Stimulated activated CD4-positive, alpha-beta T cell treated with anti-CD3 and anti-CD28 coated beads, Interleukin-15, amount 100 ng/mL, for 48 hours (primary cell): ENCODE data around the gene TSPY8.
"Not testable (repeated sequence)": the region's sequence is repeated elsewhere in the genome, so short reads cannot be mapped to it uniquely, and the experiment has no call there.

ENCODE experiments used
- DNase-seq, 2 donors: peaks; one replicate each; pipeline ENCODE4 v3.0.0-alpha.2; 2020; ENCODE audit warnings: low read depth in 2 of 2

The TSPY8 gene, protein sequence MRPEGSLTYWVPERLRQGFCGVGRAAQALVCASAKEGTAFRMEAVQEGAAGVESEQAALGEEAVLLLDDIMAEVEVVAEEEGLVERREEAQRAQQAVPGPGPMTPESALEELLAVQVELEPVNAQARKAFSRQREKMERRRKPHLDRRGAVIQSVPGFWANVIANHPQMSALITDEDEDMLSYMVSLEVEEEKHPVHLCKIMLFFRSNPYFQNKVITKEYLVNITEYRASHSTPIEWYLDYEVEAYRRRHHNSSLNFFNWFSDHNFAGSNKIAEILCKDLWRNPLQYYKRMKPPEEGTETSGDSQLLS

DNA sequence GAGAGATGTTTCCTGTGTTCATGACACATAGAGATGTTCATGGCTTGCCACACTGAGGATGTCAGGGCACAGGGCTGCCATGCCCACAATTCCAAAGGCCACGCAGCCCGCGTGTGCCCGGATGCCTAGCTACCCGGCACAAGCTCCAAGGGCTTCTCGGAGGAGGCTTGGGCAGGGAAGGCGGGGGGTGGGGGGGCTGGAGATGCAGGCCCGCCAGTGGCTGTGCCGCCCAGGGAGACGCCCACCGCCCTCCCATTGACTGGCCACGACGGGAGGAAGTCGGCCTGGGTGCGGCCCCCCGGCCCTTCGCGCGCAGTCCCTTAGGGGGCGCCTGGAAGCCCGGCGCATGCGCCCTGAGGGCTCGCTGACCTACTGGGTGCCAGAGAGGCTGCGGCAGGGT, at the start of gene TSPY8:
Gene TSPY8, plus strand, starts transcription at position 301 of the 400 bp plus-strand sequence. Its CDS starts 46 bp downstream, at position 347.
- DNase-seq = not testable (repeated sequence)

DNA sequence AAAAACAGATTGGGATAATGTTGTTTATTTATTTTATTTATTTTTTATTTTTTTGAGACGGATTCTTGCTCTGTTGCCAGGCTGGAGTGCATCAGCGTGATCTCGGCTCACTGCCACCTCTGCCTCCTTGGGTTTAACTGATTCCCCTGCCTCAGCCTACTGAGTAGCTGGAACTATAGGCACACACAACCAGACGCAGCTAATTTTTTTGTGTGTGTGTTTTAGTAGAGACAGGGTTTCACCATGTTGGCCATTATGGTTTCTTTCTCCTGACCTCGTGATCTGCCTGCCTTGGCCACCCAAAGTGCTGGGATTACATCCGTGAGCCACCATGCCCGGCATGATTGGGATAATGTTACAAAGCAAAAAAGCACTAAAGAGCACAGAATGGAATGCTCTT, 36.6 kb upstream of the TSPY8 start:
- no peak for DNase-seq

DNA sequence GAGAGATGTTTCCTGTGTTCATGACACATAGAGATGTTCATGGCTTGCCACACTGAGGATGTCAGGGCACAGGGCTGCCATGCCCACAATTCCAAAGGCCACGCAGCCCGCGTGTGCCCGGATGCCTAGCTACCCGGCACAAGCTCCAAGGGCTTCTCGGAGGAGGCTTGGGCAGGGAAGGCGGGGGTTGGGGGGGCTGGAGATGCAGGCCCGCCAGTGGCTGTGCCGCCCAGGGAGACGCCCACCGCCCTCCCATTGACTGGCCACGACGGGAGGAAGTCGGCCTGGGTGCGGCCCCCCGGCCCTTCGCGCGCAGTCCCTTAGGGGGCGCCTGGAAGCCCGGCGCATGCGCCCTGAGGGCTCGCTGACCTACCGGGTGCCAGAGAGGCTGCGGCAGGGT, 20.4 kb upstream of the TSPY8 start, which contains the start of gene TSPY4:
Gene TSPY4, plus strand, starts transcription at position 301 of the 400 bp plus-strand sequence. Its CDS starts 46 bp downstream, at position 347.
- DNase-seq = not testable (repeated sequence)

DNA sequence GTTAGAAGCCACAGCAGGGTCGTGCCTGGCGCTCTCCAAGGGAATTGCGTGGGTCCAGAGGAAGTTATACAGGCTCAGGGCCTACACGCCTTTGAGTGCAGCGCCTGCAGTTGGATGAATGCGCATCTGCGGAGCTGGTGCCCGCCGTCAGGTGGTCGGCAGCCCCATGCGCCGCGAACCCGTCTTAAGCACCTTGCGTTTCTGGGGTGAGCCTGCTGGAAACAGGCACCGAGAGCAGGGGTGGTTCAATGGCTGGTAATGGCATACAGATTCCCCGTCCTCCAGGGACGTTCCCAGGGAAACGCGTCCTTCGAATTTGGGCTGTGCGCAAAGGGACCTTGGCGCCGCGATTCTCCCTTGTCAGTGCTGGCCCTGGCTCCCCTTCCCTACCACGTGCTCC, 38.9 kb downstream of the TSPY8 start:
- not testable (repeated sequence) for DNase-seq

DNA sequence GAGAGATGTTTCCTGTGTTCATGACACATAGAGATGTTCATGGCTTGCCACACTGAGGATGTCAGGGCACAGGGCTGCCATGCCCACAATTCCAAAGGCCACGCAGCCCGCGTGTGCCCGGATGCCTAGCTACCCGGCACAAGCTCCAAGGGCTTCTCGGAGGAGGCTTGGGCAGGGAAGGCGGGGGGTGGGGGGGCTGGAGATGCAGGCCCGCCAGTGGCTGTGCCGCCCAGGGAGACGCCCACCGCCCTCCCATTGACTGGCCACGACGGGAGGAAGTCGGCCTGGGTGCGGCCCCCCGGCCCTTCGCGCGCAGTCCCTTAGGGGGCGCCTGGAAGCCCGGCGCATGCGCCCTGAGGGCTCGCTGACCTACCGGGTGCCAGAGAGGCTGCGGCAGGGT, 40.5 kb downstream of the TSPY8 start, which contains the start of gene TSPY3:
Gene TSPY3, plus strand, starts transcription at position 301 of the 400 bp plus-strand sequence. Its CDS starts 46 bp downstream, at position 347.
- DNase-seq = not testable (repeated sequence)
